OCI-LY3 (cell line): ENCODE results near the gene FSTL4.

Source experiments
- CTCF ChIP-seq: fragments of 200-600, 300-600 bp; sonication (generic); IDR thresholded peaks from 2 replicates; pipeline ENCODE4 v1.5.1; 2014; ENCODE audit warnings: antibody characterized with exemption, low read length, low read depth
- EZH2phosphoT487 ChIP-seq: fragments of 200-600 bp; shearing (Covaris generic); IDR thresholded peaks from 2 replicates; pipeline ENCODE4 v1.6.1; 2018; ENCODE audit warnings: antibody characterized with exemption, mixed run types, low read depth

- TF ChIP-seq EZH2phosphoT487 (no peak), CTCF (no peak)
Observed at GRCh38 chr5:133610489-133611356, 1.6 kb downstream of the FSTL4 start.
